ENCODE results near the gene TMEM253.

GRCh38 chr14:21093769-21094681, 6.8 kb upstream of the TMEM253 start:
- TF ChIP-seq CTCF (tag by site-specific recombination; IDR thresholded peaks at IDR 0.05), result no peak
- no peak for TF ChIP-seq ZNF473 (tag by site-specific recombination; IDR thresholded peaks at IDR 0.05)
- TF ChIP-seq ZNF707 (tag by site-specific recombination; IDR thresholded peaks at IDR 0.05), result no peak
- TF ChIP-seq, protein P1, sequence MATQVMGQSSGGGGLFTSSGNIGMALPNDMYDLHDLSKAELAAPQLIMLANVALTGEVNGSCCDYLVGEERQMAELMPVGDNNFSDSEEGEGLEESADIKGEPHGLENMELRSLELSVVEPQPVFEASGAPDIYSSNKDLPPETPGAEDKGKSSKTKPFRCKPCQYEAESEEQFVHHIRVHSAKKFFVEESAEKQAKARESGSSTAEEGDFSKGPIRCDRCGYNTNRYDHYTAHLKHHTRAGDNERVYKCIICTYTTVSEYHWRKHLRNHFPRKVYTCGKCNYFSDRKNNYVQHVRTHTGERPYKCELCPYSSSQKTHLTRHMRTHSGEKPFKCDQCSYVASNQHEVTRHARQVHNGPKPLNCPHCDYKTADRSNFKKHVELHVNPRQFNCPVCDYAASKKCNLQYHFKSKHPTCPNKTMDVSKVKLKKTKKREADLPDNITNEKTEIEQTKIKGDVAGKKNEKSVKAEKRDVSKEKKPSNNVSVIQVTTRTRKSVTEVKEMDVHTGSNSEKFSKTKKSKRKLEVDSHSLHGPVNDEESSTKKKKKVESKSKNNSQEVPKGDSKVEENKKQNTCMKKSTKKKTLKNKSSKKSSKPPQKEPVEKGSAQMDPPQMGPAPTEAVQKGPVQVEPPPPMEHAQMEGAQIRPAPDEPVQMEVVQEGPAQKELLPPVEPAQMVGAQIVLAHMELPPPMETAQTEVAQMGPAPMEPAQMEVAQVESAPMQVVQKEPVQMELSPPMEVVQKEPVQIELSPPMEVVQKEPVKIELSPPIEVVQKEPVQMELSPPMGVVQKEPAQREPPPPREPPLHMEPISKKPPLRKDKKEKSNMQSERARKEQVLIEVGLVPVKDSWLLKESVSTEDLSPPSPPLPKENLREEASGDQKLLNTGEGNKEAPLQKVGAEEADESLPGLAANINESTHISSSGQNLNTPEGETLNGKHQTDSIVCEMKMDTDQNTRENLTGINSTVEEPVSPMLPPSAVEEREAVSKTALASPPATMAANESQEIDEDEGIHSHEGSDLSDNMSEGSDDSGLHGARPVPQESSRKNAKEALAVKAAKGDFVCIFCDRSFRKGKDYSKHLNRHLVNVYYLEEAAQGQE (tag by site-specific recombination; IDR thresholded peaks at IDR 0.05), result no peak
- no peak for TF ChIP-seq ZNF274 (IDR thresholded peaks at IDR 0.05; ENCODE audit: low read length)
- no peak for TF ChIP-seq ZNF274 (tag by site-specific recombination; IDR thresholded peaks at IDR 0.05; ENCODE audit: borderline replicate concordance)
- peak; percentile 50 for TF ChIP-seq WT1 (tag by site-specific recombination; IDR thresholded peaks at IDR 0.05)
- TF ChIP-seq ZFP41 (tag by site-specific recombination; IDR thresholded peaks at IDR 0.05; ENCODE audit: borderline replicate concordance), result no peak

Data from HEK293 (cell line).